HAP-1 (cell line): ENCODE data around the gene PTPRN2.

Experiments
- DNase-seq, 2 experiments: peaks; one replicate each; pipeline ENCODE4 v3.0.0-alpha.2; 2016 to 2020; ENCODE audit warnings: low spot score in 2 of 2
- H3K27me3 ChIP-seq: fragments of 250-450 bp; sonication (Bioruptor Pico); 2 replicates; pipeline ENCODE4 v1.5.1; 2020; ENCODE audit warnings: low read depth, mild to moderate bottlenecking, moderate library complexity
- H3K36me3 ChIP-seq: fragments of 250-450 bp; sonication (Bioruptor Pico); replicated peaks from 2 replicates; pipeline ENCODE4 v1.5.1; 2020; ENCODE audit warnings: mild to moderate bottlenecking
- H3K4me1 ChIP-seq: fragments of 250-450 bp; sonication (Bioruptor Pico); 2 replicates; pipeline ENCODE4 v1.5.1; 2020; ENCODE audit warnings: mild to moderate bottlenecking
- H3K4me3 ChIP-seq: fragments of 250-450 bp; sonication (Bioruptor Pico); 2 replicates; pipeline ENCODE4 v1.5.1; 2020; ENCODE audit warnings: mild to moderate bottlenecking, moderate library complexity
- H3K9me3 ChIP-seq: fragments of 250-450 bp; sonication (Bioruptor Pico); 2 replicates; pipeline ENCODE4 v1.5.1; 2020; ENCODE audit warnings: mild to moderate bottlenecking, moderate library complexity
- in situ Hi-C: fragments of 300-500 bp; cut with MboI; formaldehyde crosslinking; loops from 3 replicates; pipeline ENCODE4 v1.14.3; 2020; ENCODE audit warnings: low sequenced_read_pairs, inconsistent platforms, mixed read lengths

The PTPRN2 gene

GRCh38 chr7:158094046-158094445 is 493.6 kb downstream of the PTPRN2 start:
- Histone ChIP-seq H3K4me1 (no peaks in the 10 kb centered on the region), H3K36me3 (no peaks in the 10 kb centered on the region), H3K27me3 (no peaks in the 10 kb centered on the region), H3K9me3 (no peaks in the 10 kb centered on the region), H3K4me3 (no peak overlapping the region)
- no peak for DNase-seq
- in situ Hi-C loops: no loop called here

GRCh38 chr7:158093156-158093796 is 494.3 kb downstream of the PTPRN2 start:
- DNase-seq: no peak
- no peaks in the 10 kb centered on the region for H3K9me3 ChIP-seq
- H3K36me3 ChIP-seq: no peaks in the 10 kb centered on the region
- no peaks in the 10 kb centered on the region for H3K27me3 ChIP-seq
- no peak overlapping the region for H3K4me3 ChIP-seq
- H3K4me1 ChIP-seq: no peaks in the 10 kb centered on the region
- in situ Hi-C loops: no loop called here

- no peaks in the 10 kb centered on the region for H3K9me3 ChIP-seq
- H3K4me1 ChIP-seq: no peaks in the 10 kb centered on the region
- H3K4me3 ChIP-seq: no peak overlapping the region
- in situ Hi-C loops: no loop called here
- no peaks in the 10 kb centered on the region for H3K36me3 ChIP-seq
- no peak for DNase-seq
- H3K27me3 ChIP-seq: no peaks in the 10 kb centered on the region
Measured at GRCh38 chr7:158087196-158087595, 500.4 kb downstream of the PTPRN2 start.

DNA sequence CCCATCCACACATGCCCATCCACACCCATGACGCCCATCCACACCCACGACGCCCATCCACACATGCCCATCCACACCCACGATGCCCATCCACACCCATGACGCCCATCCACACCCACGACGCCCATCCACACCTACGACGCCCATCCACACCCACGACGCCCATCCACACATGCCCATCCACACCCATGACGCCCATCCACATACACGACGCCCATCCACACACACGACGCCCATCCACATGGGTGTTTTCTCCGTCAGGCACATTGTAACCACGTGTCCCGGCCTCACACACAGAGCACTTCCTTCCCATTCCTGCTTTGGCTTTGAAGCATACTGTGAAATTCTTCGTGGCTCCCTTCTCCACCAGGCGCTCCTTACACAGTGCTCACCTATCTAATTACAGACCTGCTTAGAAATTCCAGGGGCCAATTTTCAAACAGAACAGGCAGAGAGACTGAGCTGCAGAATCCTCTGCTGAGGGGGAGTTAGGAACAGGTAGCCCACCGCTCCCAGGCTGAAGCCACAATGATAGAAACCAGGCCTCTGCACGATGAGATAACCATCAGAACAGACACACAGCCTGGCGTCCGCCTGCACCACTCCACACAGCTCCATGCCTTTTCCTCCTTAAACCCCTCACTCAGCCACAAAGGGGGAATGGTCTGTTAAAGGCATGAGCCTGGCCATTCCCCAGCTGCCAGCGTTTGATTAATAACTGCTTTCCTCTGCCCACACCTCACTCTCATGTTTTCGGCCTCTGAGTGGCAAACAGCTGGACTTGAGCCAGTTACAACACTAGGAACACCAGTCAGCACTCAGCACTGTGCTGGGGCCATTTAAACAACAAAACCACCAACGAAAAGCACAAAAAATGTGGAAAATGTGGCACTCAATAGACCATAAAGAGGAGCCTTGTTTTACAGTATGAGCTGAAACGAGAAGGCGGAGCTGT is 501.6 kb downstream of the PTPRN2 start:
- DNase-seq: no peak
- Histone ChIP-seq H3K36me3 (no peaks in the 10 kb centered on the region), H3K4me1 (no peaks in the 10 kb centered on the region), H3K4me3 (no peak overlapping the region), H3K27me3 (no peaks in the 10 kb centered on the region), H3K9me3 (no peaks in the 10 kb centered on the region)
- in situ Hi-C loops: no loop called here

GRCh38 chr7:158084555-158084954 is 503.1 kb downstream of the PTPRN2 start:
- H3K27me3 ChIP-seq: no peaks in the 10 kb centered on the region
- in situ Hi-C loops: no loop called here
- H3K9me3 ChIP-seq: no peaks in the 10 kb centered on the region
- no peaks in the 10 kb centered on the region for H3K4me1 ChIP-seq
- no peak for DNase-seq
- no peak overlapping the region for H3K4me3 ChIP-seq
- H3K36me3 ChIP-seq: no peaks in the 10 kb centered on the region

DNA sequence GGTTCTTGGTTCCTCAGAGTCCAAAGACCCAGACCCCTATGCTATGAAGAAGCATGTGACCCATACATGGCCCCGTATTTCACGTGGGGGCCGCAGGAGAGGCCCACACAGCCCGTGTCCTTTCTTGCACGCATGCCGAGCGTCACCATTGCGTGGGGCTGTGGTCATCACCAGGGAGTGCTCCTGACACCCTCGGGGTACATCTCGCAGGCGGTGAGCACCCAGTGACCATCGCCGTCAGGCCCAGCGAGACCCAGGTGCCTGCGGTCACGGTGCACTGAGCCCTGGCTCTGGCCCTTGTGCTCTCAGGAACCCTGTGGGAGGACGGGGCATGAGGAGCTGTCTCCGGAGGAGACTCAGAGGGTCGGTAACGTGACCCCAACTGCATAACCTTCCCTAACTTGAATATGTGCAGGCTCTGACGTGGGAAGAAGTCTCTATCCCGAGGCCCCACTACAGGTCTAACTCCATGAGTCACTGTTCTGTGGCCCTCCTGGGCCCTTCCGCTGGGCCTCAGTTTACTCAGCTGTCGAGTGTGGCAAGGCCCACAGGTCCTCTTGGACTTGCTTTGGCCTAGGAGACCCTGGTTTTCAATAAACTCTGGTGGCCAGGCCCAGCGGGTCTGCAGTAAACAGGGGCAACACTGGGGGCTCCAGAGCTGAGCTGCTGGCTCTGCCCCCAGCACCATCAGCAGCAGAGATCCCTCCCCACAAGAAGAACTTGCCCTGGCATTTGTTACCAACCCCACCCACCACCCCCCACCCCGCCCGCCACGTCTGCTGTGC is 503.9 kb downstream of the PTPRN2 start:
- no peak for DNase-seq
- H3K36me3 ChIP-seq: no peaks in the 10 kb centered on the region
- H3K9me3 ChIP-seq: no peaks in the 10 kb centered on the region
- no peaks in the 10 kb centered on the region for H3K4me1 ChIP-seq
- no peaks in the 10 kb centered on the region for H3K27me3 ChIP-seq
- H3K4me3 ChIP-seq: no peak overlapping the region
- in situ Hi-C loops: no loop called here

GRCh38 chr7:158082761-158083160 is 504.9 kb downstream of the PTPRN2 start:
- DNase-seq: no peak
- no peaks in the 10 kb centered on the region for H3K9me3 ChIP-seq
- no peaks in the 10 kb centered on the region for H3K27me3 ChIP-seq
- H3K4me1 ChIP-seq: no peaks in the 10 kb centered on the region
- in situ Hi-C loops: no loop called here
- no peak overlapping the region for H3K4me3 ChIP-seq
- H3K36me3 ChIP-seq: no peaks in the 10 kb centered on the region

- Histone ChIP-seq H3K4me1 (no peaks in the 10 kb centered on the region), H3K36me3 (no peaks in the 10 kb centered on the region), H3K4me3 (no peak overlapping the region), H3K27me3 (no peaks in the 10 kb centered on the region), H3K9me3 (no peaks in the 10 kb centered on the region)
- no peak for DNase-seq
- in situ Hi-C loops: no loop called here
Measured at GRCh38 chr7:158080899-158081445, 506.7 kb downstream of the PTPRN2 start.

DNA sequence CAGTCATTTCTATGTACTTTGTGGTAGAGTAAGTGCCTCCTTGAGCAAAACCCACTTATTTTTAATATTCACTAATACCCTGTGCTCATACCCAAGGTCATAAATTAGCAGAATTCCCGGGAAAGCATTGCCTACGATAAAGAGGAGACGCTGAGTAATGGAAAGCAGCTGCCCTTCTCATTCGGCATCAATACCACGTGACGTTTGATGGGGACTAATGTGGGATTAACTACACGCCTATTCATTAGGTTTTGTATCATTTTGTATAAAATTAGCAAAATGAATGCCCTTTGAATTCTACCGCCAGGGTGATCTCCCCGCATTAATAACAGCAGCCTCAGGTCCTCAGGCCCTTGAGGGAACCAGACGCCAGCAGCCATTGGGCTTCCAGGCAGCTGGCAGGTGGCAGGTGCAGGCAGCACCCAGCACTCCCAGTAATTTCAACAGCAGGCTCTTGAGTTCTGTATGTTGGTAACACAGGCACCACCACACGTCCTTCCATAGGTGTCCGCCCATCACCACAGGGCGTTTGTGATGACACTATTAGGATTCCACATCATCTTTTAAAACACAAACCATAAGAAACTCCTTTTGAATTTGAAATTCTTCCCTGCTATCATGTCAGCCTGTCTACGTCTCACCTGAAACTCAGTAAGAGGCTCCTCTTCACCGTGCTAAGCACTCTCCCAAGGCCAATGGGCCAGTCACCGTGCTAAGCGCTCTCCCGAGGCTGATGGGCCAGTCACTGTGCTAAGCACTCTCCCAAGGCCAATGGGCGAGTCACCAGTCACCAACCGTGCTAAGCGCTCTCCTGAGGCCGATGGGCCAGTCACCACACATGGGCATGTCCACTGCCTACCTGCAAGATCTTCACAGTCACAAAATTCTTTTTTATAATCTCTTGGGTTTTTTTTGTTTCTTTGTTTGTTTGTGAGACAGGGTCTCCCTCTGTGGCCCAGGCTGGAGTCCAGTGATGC is 509.4 kb downstream of the PTPRN2 start:
- Histone ChIP-seq H3K27me3 (no peaks in the 10 kb centered on the region), H3K36me3 (no peaks in the 10 kb centered on the region), H3K4me3 (no peak overlapping the region), H3K4me1 (no peaks in the 10 kb centered on the region), H3K9me3 (no peaks in the 10 kb centered on the region)
- no peak for DNase-seq
- in situ Hi-C loops: no loop called here

DNA sequence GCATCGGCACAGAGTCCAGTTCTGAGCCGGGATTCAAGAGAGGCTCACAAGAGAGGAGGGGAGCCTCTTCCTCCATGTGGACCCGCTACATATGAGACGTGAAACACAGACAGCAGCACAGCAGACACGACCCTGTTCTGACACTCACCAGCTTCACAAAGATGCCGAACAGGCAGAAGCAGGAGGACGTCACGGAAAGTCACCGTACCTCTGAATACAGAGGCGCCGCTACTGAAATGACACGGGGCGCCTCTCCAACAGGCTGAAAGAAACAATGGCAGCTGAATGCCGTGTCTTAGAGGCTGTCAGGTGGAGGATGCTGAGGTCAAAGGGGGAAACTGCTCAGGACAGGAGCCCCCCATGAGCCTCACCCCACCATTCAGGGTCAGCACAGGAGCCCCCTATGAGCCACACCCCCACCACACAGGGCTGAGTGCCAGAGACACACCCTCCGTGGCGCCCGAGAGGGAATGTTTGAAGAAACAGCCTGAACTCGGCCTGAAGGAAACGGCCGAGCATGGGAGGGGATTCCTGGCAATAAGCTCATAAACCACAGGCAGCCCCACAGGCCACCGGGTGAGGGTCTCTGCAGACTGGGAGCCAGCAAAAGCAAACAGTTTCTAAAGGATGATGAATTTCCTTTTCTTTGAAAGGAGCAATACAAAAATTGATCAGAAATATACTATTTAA is 510.3 kb downstream of the PTPRN2 start:
- Histone ChIP-seq H3K36me3 (no peaks in the 10 kb centered on the region), H3K9me3 (no peaks in the 10 kb centered on the region), H3K4me1 (no peaks in the 10 kb centered on the region), H3K27me3 (no peaks in the 10 kb centered on the region), H3K4me3 (no peak overlapping the region)
- no peak for DNase-seq
- in situ Hi-C loops: no loop called here

- H3K9me3 ChIP-seq: no peaks in the 10 kb centered on the region
- in situ Hi-C loops: no loop called here
- no peaks in the 10 kb centered on the region for H3K27me3 ChIP-seq
- H3K36me3 ChIP-seq: no peaks in the 10 kb centered on the region
- H3K4me3 ChIP-seq: no peak overlapping the region
- H3K4me1 ChIP-seq: no peaks in the 10 kb centered on the region
- no peak for DNase-seq
Measured at GRCh38 chr7:158076656-158077055, 511.0 kb downstream of the PTPRN2 start.

- Histone ChIP-seq H3K9me3 (no peaks in the 10 kb centered on the region), H3K27me3 (no peaks in the 10 kb centered on the region)
- in situ Hi-C loops: no loop called here
Measured at GRCh38 chr7:158076215-158076614, 511.4 kb downstream of the PTPRN2 start.

More at GRCh38 chr7:158076215-158076614, 511.4 kb downstream of the PTPRN2 start:
- Histone ChIP-seq H3K4me3 (no peak overlapping the region), H3K36me3 (no peaks in the 10 kb centered on the region), H3K4me1 (no peaks in the 10 kb centered on the region)
- DNase-seq: no peak
